Spleen (tissue), 11 donors: ENCODE data around the gene CAMTA1. TPM values are rescaled to one million over a fixed set of nuclear protein-coding genes. Genes with fewer than 3 reads are reported as not detected.

ENCODE experiments used
- DNase-seq: peaks from one replicate; pipeline ENCODE4 v3.0.0-alpha.2; 2020
- H3K27ac ChIP-seq, 8 donors: fragments of 200-600 bp; sonication (generic) in 7 of 8; 1 replicate in 4 of 8; 2 replicates in 4 of 8; pipeline versions ENCODE4 v1.5.0 to v1.8.0; 2016 to 2021; ENCODE audit warnings: inconsistent platforms in 4 of 8, mild to moderate bottlenecking in 4 of 8, moderate library complexity in 1 of 8
- H3K27me3 ChIP-seq, 7 donors: fragments of 200-600 bp; sonication (generic) in 6 of 7; replicated peaks in 1 of 7; 1 replicate in 4 of 7; 2 replicates in 3 of 7; pipeline versions ENCODE4 v1.5.0 to v1.8.0; 2016 to 2021; ENCODE audit warnings: inconsistent platforms in 3 of 7, mild to moderate bottlenecking in 1 of 7
- H3K36me3 ChIP-seq, 6 donors: fragments of 200-600 bp; sonication (generic) in 5 of 6; 1 replicate in 4 of 6; 2 replicates in 2 of 6; pipeline versions ENCODE4 v1.5.0 to v1.8.0; 2016 to 2021; ENCODE audit warnings: inconsistent platforms in 2 of 6
- H3K4me1 ChIP-seq, 6 donors: fragments of 200-600 bp; sonication (generic) in 5 of 6; 1 replicate in 3 of 6; 2 replicates in 3 of 6; pipeline versions ENCODE4 v1.5.0 to v1.8.0; 2016 to 2021; ENCODE audit warnings: inconsistent platforms in 3 of 6
- H3K4me3 ChIP-seq, 8 donors: fragments of 200-600 bp; sonication (generic) in 7 of 8; 1 replicate in 4 of 8; 2 replicates in 4 of 8; pipeline versions ENCODE4 v1.5.0 to v1.8.0; 2016 to 2021; ENCODE audit warnings: inconsistent platforms in 4 of 8, mild to moderate bottlenecking in 4 of 8, moderate library complexity in 2 of 8
- H3K9me3 ChIP-seq, 8 donors: fragments of 200-600 bp; sonication (generic) in 7 of 8; 1 replicate in 4 of 8; 2 replicates in 4 of 8; pipeline versions ENCODE4 v1.5.0 to v1.8.0; 2016 to 2021; ENCODE audit warnings: inconsistent platforms in 4 of 8
- CTCF ChIP-seq, 11 experiments: fragments of 200-600 bp in 7 of 11; fragments of 450-650 bp in 4 of 11; sonication (generic) in 4 of 11; IDR thresholded peaks in 8 of 11; conservative IDR thresholded peaks in 3 of 11; 1 replicate in 7 of 11; 2 replicates in 4 of 11; pipeline versions ENCODE4 v1.4.0 to v1.8.0; 2016 to 2021; ENCODE audit warnings: antibody characterized with exemption in 11 of 11, inconsistent platforms in 4 of 11, mild to moderate bottlenecking in 1 of 11
- POLR2A ChIP-seq, 3 donors: fragments of 450-650 bp; IDR thresholded peaks; one replicate each; pipeline ENCODE4 v1.5.1; 2017; ENCODE audit warnings: antibody characterized with exemption in 3 of 3, mild to moderate bottlenecking in 1 of 3
- POLR2AphosphoS5 ChIP-seq, 3 donors: sonication (generic); formaldehyde crosslinking; IDR thresholded peaks; one replicate each; pipeline ENCODE4 v1.5.1; 2017; ENCODE audit warnings: antibody characterized with exemption in 3 of 3
- WGBS, 5 donors: extraction: QIAGEN DNeasy Blood & Tissue Kit in 3 of 5; methylation state at CpG; one replicate each; pipeline versions ENCODE4 v1.1.5 to v1.1.7; 2013 to 2018; 5-methylcytosine and 5-hydroxymethylcytosine counted together
- intact Hi-C: fragments of 100-400 bp; cut with DNase I; formaldehyde crosslinking; loops from one replicate; pipeline ENCODE4 v1.15.0; 2023; ENCODE audit warnings: low total_unique reads
- polyA plus RNA-seq, 3 donors: library from polyadenylated mRNA; stranded (reverse); fragments of 200-250 nt; gene quantifications; one replicate each; pipeline ENCODE4 v1.2.1, GENCODE V29; 2013
- total RNA-seq, 7 donors: library from RNA; depleted of rRNA in 3 of 7; stranded (reverse); fragments of >200 nt in 3 of 7; fragmentation: NEBNext Ultra II Directional in 4 of 7; extraction: Animal tissue kit (Norgen Biotek cat#: 25700) in 4 of 7; gene quantifications; one replicate each; pipeline versions ENCODE4 v1.1.0 to v1.2.1, GENCODE V29; 2016 to 2021
- donor health status: healthy with polysubstance abuse.
- donor health status: DM: no; HTN: no; CAD: no; lungs with moderate emphysema.
- donor health status: DM: no; HTN: no; CAD: no.
- donor health status: Bipolar disorder and iron deficiency.
- donor health status: healthy.
- donor health status: DM: no; HTN: no; CAD: no.
- donor health status: DM: yes; HTN: yes; CAD: no.

The CAMTA1 gene
- total and polyA plus RNA-seq, 10 donors, result 53.0 to 106 (median 77.3) TPM

DNA sequence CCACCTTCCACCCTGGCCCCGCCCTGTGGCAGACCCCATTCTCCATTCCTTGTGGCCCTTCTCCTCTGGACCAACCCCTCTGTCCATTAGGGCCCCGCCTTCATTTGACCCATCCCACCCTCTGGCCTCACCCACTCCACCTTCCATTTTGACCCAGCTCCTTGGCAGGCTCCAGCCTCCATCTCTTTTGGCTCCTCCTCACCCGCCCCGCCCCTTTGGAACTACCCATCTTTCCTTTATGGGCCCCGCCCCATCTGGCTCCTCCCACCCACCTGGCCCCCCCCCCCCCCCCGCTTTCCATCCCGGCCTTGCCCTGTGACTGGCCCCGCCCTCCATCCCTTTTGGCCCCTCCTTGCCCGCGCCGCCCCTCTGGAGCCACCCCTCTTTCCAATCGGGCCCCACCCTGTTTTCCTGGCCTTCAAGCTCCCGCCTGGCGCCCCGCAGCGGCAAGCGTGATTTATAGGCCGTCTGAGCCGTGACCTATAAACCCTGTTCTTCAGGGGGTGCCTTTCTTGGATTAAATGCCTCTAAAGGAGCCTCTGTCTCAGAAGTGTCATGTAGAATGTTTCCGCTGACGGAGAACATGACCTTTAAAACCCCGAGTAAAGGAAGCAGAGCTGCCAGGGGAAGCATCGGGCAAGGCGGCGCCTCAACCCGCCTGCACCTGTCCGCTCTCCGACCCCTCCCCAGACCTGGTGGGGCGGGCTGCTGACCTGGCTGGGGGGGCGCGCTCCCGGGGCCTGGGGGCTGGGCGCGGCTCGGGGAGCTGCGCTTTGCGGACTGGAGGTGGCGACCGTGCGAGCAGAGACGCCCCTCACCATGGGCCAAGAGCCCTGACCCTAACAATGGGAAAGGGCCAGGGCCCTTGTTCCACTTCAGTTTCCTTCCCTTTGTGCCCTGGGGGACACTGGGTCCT is 178.0 kb downstream of the CAMTA1 start:
- WGBS, 5 donors, result 5 to 15% (median 9%) methylated on average over 34 to 41 of the region's 41 CpGs
- intact Hi-C loops, result no loop called here
- DNase-seq, result no peak

DNA sequence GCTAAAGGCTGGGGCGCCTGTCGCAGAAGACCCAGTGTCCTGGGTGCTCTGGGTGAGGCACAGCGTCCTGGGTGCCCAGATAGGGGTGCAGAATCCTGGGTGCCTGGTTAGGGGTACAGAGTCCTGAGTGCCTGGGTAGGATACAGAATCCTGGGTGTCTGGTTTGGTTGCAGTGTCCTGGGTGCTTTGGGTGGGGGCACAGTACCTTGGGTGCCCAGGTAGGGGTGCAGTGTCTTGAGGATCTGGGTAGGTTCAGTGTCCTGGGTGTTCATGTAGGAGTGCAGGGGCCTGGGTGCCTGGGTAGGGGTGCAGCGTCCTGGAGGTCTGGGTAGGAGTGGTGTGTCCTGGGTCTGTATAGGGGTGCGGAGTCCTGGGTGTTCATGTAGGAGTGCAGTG is 178.7 kb downstream of the CAMTA1 start:
- TF ChIP-seq POLR2A (IDR thresholded peaks at IDR 0.05) (no peak), POLR2AphosphoS5 (IDR thresholded peaks at IDR 0.05) (no peak), CTCF (IDR thresholded peaks at IDR 0.05 in 8 of 11, conservative IDR thresholded peaks at IDR 0.05 in 3 of 11) (no peak)
- H3K9me3 ChIP-seq, result no peaks in the 10 kb centered on the region
- H3K4me1 ChIP-seq, result peaks cover 0 to 31% (median 12%) of the 10 kb centered on the region in 6 donors
- DNase-seq, result no peak
- H3K36me3 ChIP-seq, result no peaks in the 10 kb centered on the region
- intact Hi-C loops, result no loop called here
- peaks cover 0 to 80% (median 20%) of the 10 kb centered on the region in 7 donors for H3K27me3 ChIP-seq
- 78 to 88% (median 82%) methylated on average over 1 to 5 of the region's 5 CpGs for WGBS, 5 donors
- peak overlapping the region in 2 of 8 donors; percentile 6 to 57 for H3K4me3 ChIP-seq
- H3K27ac ChIP-seq, result no peak overlapping the region

More for the DNA sequence above, 178.0 kb downstream of the CAMTA1 start:
- no peak for TF ChIP-seq CTCF (IDR thresholded peaks at IDR 0.05 in 8 of 11, conservative IDR thresholded peaks at IDR 0.05 in 3 of 11)
- TF ChIP-seq POLR2AphosphoS5 (IDR thresholded peaks at IDR 0.05), result peak in 1 of 3 donors; percentile 6
- H3K9me3 ChIP-seq, result no peaks in the 10 kb centered on the region
- H3K27me3 ChIP-seq, result peaks cover 0 to 74% (median 14%) of the 10 kb centered on the region in 7 donors
- no peaks in the 10 kb centered on the region for H3K36me3 ChIP-seq
- peaks cover 0 to 31% (median 12%) of the 10 kb centered on the region in 6 donors for H3K4me1 ChIP-seq
- H3K4me3 ChIP-seq, result peak overlapping the region in 2 of 8 donors; percentile 6 to 57
- H3K27ac ChIP-seq, result no peak overlapping the region

DNA sequence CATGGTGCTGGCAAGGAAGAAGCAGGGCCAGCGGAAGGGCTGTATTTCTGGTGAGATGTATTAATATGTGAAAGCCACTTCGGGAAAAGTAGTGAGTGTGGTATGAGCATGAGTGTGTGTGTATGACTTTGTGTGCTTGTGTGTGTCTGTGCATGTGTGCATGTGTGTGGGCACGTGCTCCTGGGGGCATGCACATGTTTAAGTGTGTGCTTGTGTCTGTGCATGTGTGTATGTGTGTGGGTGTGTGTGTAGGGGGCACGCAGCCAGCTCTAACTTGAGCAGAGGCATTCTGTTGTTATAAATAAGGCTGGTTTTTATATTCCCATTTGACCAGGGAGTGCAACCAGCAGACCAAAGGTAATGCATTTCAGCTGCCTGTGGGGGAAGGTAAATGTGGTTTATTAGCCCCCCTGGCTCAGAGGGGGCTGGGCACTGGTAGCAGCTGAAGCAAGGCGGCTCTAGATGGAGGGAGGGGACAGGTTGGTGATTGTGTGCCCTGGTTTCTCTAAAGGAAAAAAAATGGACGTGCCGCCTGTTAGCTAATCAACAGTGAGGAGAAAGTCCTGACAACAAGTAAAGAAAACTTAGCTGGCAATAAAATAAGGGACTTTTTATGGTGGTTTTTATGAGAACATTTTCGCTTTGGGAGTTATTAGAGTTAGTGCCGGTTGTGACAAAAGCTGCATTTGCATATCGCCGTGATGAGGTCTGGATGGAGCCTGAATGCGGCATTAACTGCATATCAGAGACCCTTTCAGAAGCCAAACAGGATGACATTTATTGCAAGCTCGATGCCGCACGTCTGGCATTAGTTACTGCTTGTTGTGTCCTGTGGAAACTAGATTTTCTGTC is 180.1 kb downstream of the CAMTA1 start:
- no peaks in the 10 kb centered on the region for H3K36me3 ChIP-seq
- no peak overlapping the region for H3K27ac ChIP-seq
- intact Hi-C loops, result no loop called here
- no peaks in the 10 kb centered on the region for H3K9me3 ChIP-seq
- no peak for DNase-seq
- no peak overlapping the region for H3K4me3 ChIP-seq
- peaks cover 0 to 31% (median 12%) of the 10 kb centered on the region in 6 donors for H3K4me1 ChIP-seq
- peaks cover 0 to 89% (median 21%) of the 10 kb centered on the region in 7 donors for H3K27me3 ChIP-seq
- TF ChIP-seq POLR2AphosphoS5 (IDR thresholded peaks at IDR 0.05) (no peak), CTCF (IDR thresholded peaks at IDR 0.05 in 8 of 11, conservative IDR thresholded peaks at IDR 0.05 in 3 of 11) (no peak), POLR2A (IDR thresholded peaks at IDR 0.05) (no peak)
- WGBS, 5 donors, result 76 to 82% (median 80%) methylated on average over 15 of the region's 15 CpGs
